SU-DHL-6 (cell line): Measurements from ENCODE around the gene SNX18.

Source experiments
- H2AFZ ChIP-seq: fragments of 200-600 bp; sonication (generic); 2 replicates; pipeline ENCODE4 v1.6.1; 2014; ENCODE audit warnings: low read depth, mild to moderate bottlenecking, moderate library complexity, mixed read lengths, antibody characterized with exemption, low read length; ENCODE audit not compliant: severe bottlenecking
- H3F3A ChIP-seq: fragments of 200-600 bp; shearing (Covaris generic); 2 replicates; pipeline ENCODE4 v1.6.0; 2016; ENCODE audit warnings: antibody characterized with exemption, mild to moderate bottlenecking; ENCODE audit not compliant: insufficient read depth
- H3K27ac ChIP-seq: fragments of 200-600 bp; sonication (generic); 2 replicates; pipeline ENCODE4 v1.5.1; 2016; ENCODE audit warnings: low read depth, mild to moderate bottlenecking, low read length, moderate library complexity, mixed read lengths
- H3K27me3 ChIP-seq: fragments of 200-600 bp; sonication (generic), shearing (Covaris generic); 2 replicates; pipeline ENCODE4 v1.6.0; 2014; ENCODE audit warnings: mild to moderate bottlenecking, low read length
- H3K36me3 ChIP-seq: fragments of 200-600 bp; sonication (generic); 2 replicates; pipeline ENCODE4 v1.6.1; 2014; ENCODE audit warnings: mild to moderate bottlenecking, low read length, mixed read lengths
- H3K4me2 ChIP-seq: fragments of 300-600, 200-600 bp; shearing (Covaris generic), sonication (generic); 2 replicates; pipeline ENCODE4 v1.6.0; 2014; ENCODE audit warnings: low read length, low read depth, mild to moderate bottlenecking; ENCODE audit not compliant: poor library complexity, severe bottlenecking
- H3K4me3 ChIP-seq: fragments of 200-600 bp; sonication (generic); 2 replicates; pipeline ENCODE4 v1.5.1; 2014; ENCODE audit warnings: antibody characterized with exemption, low read length, mild to moderate bottlenecking, mixed read lengths; ENCODE audit not compliant: insufficient read depth, poor library complexity, severe bottlenecking
- H3K79me2 ChIP-seq: fragments of 200-600 bp; sonication (generic); 2 replicates; pipeline ENCODE4 v1.6.1; 2014; ENCODE audit warnings: mild to moderate bottlenecking, low read length, moderate library complexity; ENCODE audit not compliant: insufficient read depth
- H3K9ac ChIP-seq: fragments of 200-600 bp; sonication (generic); 2 replicates; pipeline ENCODE4 v1.7.0; 2014; ENCODE audit warnings: mild to moderate bottlenecking, low read length
- H3K9me2 ChIP-seq: fragments of 200-600 bp; sonication (generic); replicated peaks from 2 replicates; pipeline ENCODE4 v1.6.1; 2014; ENCODE audit warnings: low read length; ENCODE audit not compliant: insufficient read depth
- H3K9me3 ChIP-seq: fragments of 200-600 bp; sonication (generic); 2 replicates; pipeline ENCODE4 v1.6.1; 2014; ENCODE audit warnings: low read length, mixed read lengths; ENCODE audit not compliant: insufficient read depth
- H4K20me1 ChIP-seq: fragments of 200-600 bp; sonication (generic); 2 replicates; pipeline ENCODE4 v1.6.1; 2014; ENCODE audit warnings: low read depth, mild to moderate bottlenecking, antibody characterized with exemption, low read length, moderate library complexity, mixed read lengths
- CTCF ChIP-seq: fragments of 200-600 bp; sonication (generic); IDR thresholded peaks from one replicate; pipeline ENCODE4 v1.5.1; 2017; ENCODE audit warnings: antibody characterized with exemption, mild to moderate bottlenecking, low read length, moderate library complexity; ENCODE audit not compliant: insufficient read depth, poor library complexity, severe bottlenecking
- EZH2phosphoT487 ChIP-seq: fragments of 200-600 bp; sonication (generic), shearing (Covaris generic); conservative IDR thresholded peaks from 2 replicates; pipeline ENCODE4 v1.6.1; 2018; ENCODE audit warnings: mild to moderate bottlenecking, antibody characterized with exemption, low read length, moderate library complexity, mixed read lengths

The SNX18 gene

GRCh38 chr5:54573812-54574489, 56.4 kb downstream of the SNX18 start:
- no peaks in the 10 kb centered on the region for H4K20me1 ChIP-seq
- H3K27ac ChIP-seq: no peak overlapping the region
- TF ChIP-seq EZH2phosphoT487 (no peak), CTCF (no peak)
- H3K4me2 ChIP-seq: no peak overlapping the region
- no peak overlapping the region for H3K4me3 ChIP-seq
- H2AFZ ChIP-seq: no peak overlapping the region
- H3F3A ChIP-seq: no peaks in the 10 kb centered on the region
- no peak overlapping the region for H3K9ac ChIP-seq
- H3K9me2 ChIP-seq: no peaks in the 10 kb centered on the region
- no peaks in the 10 kb centered on the region for H3K36me3 ChIP-seq
- H3K79me2 ChIP-seq: no peaks in the 10 kb centered on the region
- H3K27me3 ChIP-seq: no peaks in the 10 kb centered on the region
- H3K9me3 ChIP-seq: no peaks in the 10 kb centered on the region

GRCh38 chr5:54577528-54577927, 60.0 kb downstream of the SNX18 start:
- no peak overlapping the region for H3K27ac ChIP-seq
- H2AFZ ChIP-seq: no peak overlapping the region
- H3K27me3 ChIP-seq: no peaks in the 10 kb centered on the region
- no peaks in the 10 kb centered on the region for H3F3A ChIP-seq
- H3K9me2 ChIP-seq: no peaks in the 10 kb centered on the region
- H3K36me3 ChIP-seq: no peaks in the 10 kb centered on the region
- no peaks in the 10 kb centered on the region for H3K79me2 ChIP-seq
- H3K9ac ChIP-seq: no peak overlapping the region
- no peak overlapping the region for H3K4me2 ChIP-seq
- H3K4me3 ChIP-seq: no peak overlapping the region
- H4K20me1 ChIP-seq: no peaks in the 10 kb centered on the region
- TF ChIP-seq CTCF (no peak), EZH2phosphoT487 (no peak)
- no peaks in the 10 kb centered on the region for H3K9me3 ChIP-seq

- Histone ChIP-seq H3F3A (no peaks in the 10 kb centered on the region), H3K4me3 (no peak overlapping the region), H3K9ac (no peak overlapping the region), H3K9me2 (no peaks in the 10 kb centered on the region), H3K27ac (no peak overlapping the region), H3K4me2 (no peak overlapping the region), H3K79me2 (no peaks in the 10 kb centered on the region), H3K36me3 (no peaks in the 10 kb centered on the region), H3K27me3 (no peaks in the 10 kb centered on the region), H2AFZ (no peak overlapping the region), H3K9me3 (no peaks in the 10 kb centered on the region), H4K20me1 (no peaks in the 10 kb centered on the region)
- no peak for TF ChIP-seq CTCF
- TF ChIP-seq EZH2phosphoT487: no peak
Observed at GRCh38 chr5:54577937-54578653, 60.5 kb downstream of the SNX18 start.
